HEK293T (cell line): ENCODE results near the gene AMER1.

Experiments
- BHLHE40 ChIP-seq: fragments of 450-650 bp; IDR thresholded peaks from 2 replicates; pipeline ENCODE4 v1.6.1; 2016; ENCODE audit warnings: mild to moderate bottlenecking, moderate library complexity, borderline replicate concordance
- ELF4 ChIP-seq: fragments of 450-650 bp; IDR thresholded peaks from 2 replicates; pipeline ENCODE4 v1.6.1; 2017; ENCODE audit warnings: antibody characterized with exemption
- FOXM1 ChIP-seq: fragments of 450-650 bp; IDR thresholded peaks from 2 replicates; pipeline ENCODE4 v1.6.1; 2017; ENCODE audit warnings: mild to moderate bottlenecking, borderline replicate concordance
- HDGF ChIP-seq: fragments of 450-650 bp; IDR thresholded peaks from 2 replicates; pipeline ENCODE4 v1.6.1; 2017; ENCODE audit warnings: antibody characterized with exemption, borderline replicate concordance
- NFRKB ChIP-seq: fragments of 450-650 bp; IDR thresholded peaks from 2 replicates; pipeline ENCODE4 v1.6.1; 2016; ENCODE audit warnings: mild to moderate bottlenecking, moderate library complexity
- SP1 ChIP-seq: fragments of 450-650 bp; IDR thresholded peaks from 2 replicates; pipeline ENCODE4 v1.6.1; 2017
- SUZ12 ChIP-seq: fragments of 450-650 bp; IDR thresholded peaks from 2 replicates; pipeline ENCODE4 v1.6.1; 2016; ENCODE audit warnings: mild to moderate bottlenecking
- TARDBP ChIP-seq: fragments of 450-650 bp; IDR thresholded peaks from 2 replicates; pipeline ENCODE4 v1.6.1; 2016

- TF ChIP-seq ELF4 = no peak
- no peak for TF ChIP-seq TARDBP
- no peak for TF ChIP-seq SP1
- no peak for TF ChIP-seq FOXM1
- TF ChIP-seq SUZ12 = no peak
- TF ChIP-seq NFRKB = no peak
- no peak for TF ChIP-seq BHLHE40
- no peak for TF ChIP-seq HDGF
Measured at GRCh38 chrX:64186974-64187761, 18.3 kb downstream of the AMER1 start.
